IMR-90 (cell line): ENCODE data around the gene GNB1L. TPM values are rescaled to one million over a fixed set of nuclear protein-coding genes. Genes with fewer than 3 reads are reported as not detected.

ENCODE experiments used
- ATAC-seq: fragments of 200-7000 bp; cut with Tn5 transposase; 2 replicates; pipeline ENCODE4 v1.9.1; 2020; ENCODE audit warnings: low read depth, mild to moderate bottlenecking, moderate library complexity
- BruUV-seq: library from RNA; stranded (reverse); fragments of 400-500 nt; replicated peaks from 2 replicates; lab custom pipeline; 2021; lab: Mats Ljungman, UMichigan
- CTCF ChIA-PET: fragments of 300-600 bp; formaldehyde crosslinking; extraction: SDS; loops from one replicate; lab custom pipeline; 2021; ENCODE audit warnings: antibody characterized with exemption; lab: Yijun Ruan, JAX
- POLR2A ChIA-PET: fragments of 300-600 bp; sonication (Branson Sonifier 250); formaldehyde crosslinking; loops from one replicate; lab custom pipeline; 2022; ENCODE audit warnings: antibody characterized with exemption; ENCODE audit not compliant: unreplicated experiment; lab: Charles Lee
- DNase-seq: peaks from one replicate; pipeline ENCODE4 v3.0.0; 2013
- H2AFZ ChIP-seq: replicated peaks from 2 replicates; pipeline ENCODE3; 2013; ENCODE audit warnings: low read length, mild to moderate bottlenecking; ENCODE audit not compliant: poor library complexity
- H2AK5ac ChIP-seq: 2 replicates; pipeline ENCODE4 v1.6.1; 2013; ENCODE audit warnings: low read depth, low read length, inconsistent platforms
- H2AK9ac ChIP-seq: replicated peaks from 2 replicates; pipeline ENCODE3; 2013; ENCODE audit warnings: mild to moderate bottlenecking, low read depth, low read length, moderate library complexity; ENCODE audit not compliant: poor library complexity
- H2BK120ac ChIP-seq: 2 replicates; pipeline ENCODE4 v1.6.1; 2013; ENCODE audit warnings: low read depth, low read length, inconsistent platforms
- H2BK15ac ChIP-seq: 3 replicates; pipeline ENCODE4 v1.6.1; 2013; ENCODE audit warnings: low read depth, low read length, inconsistent platforms
- H2BK20ac ChIP-seq: 2 replicates; pipeline ENCODE4 v1.6.1; 2013; ENCODE audit warnings: low read depth, mild to moderate bottlenecking, inconsistent platforms, low read length, moderate library complexity
- H2BK5ac ChIP-seq: 2 replicates; pipeline ENCODE4 v1.6.1; 2013; ENCODE audit warnings: mild to moderate bottlenecking, low read depth, low read length, inconsistent platforms; ENCODE audit not compliant: poor library complexity, severe bottlenecking
- H3K14ac ChIP-seq: replicated peaks from 2 replicates; pipeline ENCODE4 v1.6.1; 2013; ENCODE audit warnings: low read depth, low read length, inconsistent platforms
- H3K18ac ChIP-seq: 2 replicates; pipeline ENCODE4 v1.6.1; 2013; ENCODE audit warnings: low read depth, low read length, control low read depth
- H3K23ac ChIP-seq: 2 replicates; pipeline ENCODE4 v1.6.1; 2013; ENCODE audit warnings: low read depth, low read length, inconsistent platforms
- H3K27ac ChIP-seq: 2 replicates; pipeline ENCODE4 v1.5.1; 2013; ENCODE audit warnings: mild to moderate bottlenecking, control low read depth, low read length; ENCODE audit not compliant: insufficient read depth
- H3K27me3 ChIP-seq: 2 replicates; pipeline ENCODE4 v1.6.1; 2013; ENCODE audit warnings: low read length; ENCODE audit not compliant: control insufficient read depth, insufficient read depth
- H3K36me3 ChIP-seq: 2 replicates; pipeline ENCODE4 v1.6.1; 2013; ENCODE audit warnings: low read length, mixed read lengths; ENCODE audit not compliant: control insufficient read depth, insufficient read depth
- H3K4ac ChIP-seq: 2 replicates; pipeline ENCODE4 v1.6.1; 2013; ENCODE audit warnings: low read depth, low read length, inconsistent platforms
- H3K4me1 ChIP-seq: 2 replicates; pipeline ENCODE4 v1.6.1; 2013; ENCODE audit warnings: low read length, mixed read lengths; ENCODE audit not compliant: control insufficient read depth, insufficient read depth
- H3K4me2 ChIP-seq: 2 replicates; pipeline ENCODE4 v1.6.1; 2013; ENCODE audit warnings: low read depth, mild to moderate bottlenecking, control low read depth, low read length, moderate library complexity
- H3K4me3 ChIP-seq: 2 replicates; pipeline ENCODE4 v1.5.1; 2013; ENCODE audit warnings: low read depth, mild to moderate bottlenecking, control low read depth, low read length, moderate library complexity; ENCODE audit not compliant: insufficient read depth
- H3K56ac ChIP-seq: 2 replicates; pipeline ENCODE4 v1.6.1; 2013; ENCODE audit warnings: low read length, inconsistent platforms; ENCODE audit not compliant: insufficient read depth; ENCODE audit errors: extremely low read depth
- H3K79me1 ChIP-seq, 2 experiments: 2 replicates each; pipeline ENCODE4 v1.6.1; 2013; ENCODE audit warnings: low read length in 2 of 2, inconsistent platforms in 1 of 2, low read depth in 1 of 2
- H3K9ac ChIP-seq: 2 replicates; pipeline ENCODE4 v1.6.1; 2013; ENCODE audit warnings: low read depth, low read length, control low read depth
- H3K9me1 ChIP-seq: 2 replicates; pipeline ENCODE4 v1.6.1; 2013; ENCODE audit warnings: low read length, inconsistent platforms; ENCODE audit not compliant: insufficient read depth
- H3K9me3 ChIP-seq: 2 replicates; pipeline ENCODE4 v1.6.1; 2013; ENCODE audit warnings: low read length; ENCODE audit not compliant: control insufficient read depth, insufficient read depth
- H4K20me1 ChIP-seq: 2 replicates; pipeline ENCODE4 v1.6.1; 2013; ENCODE audit warnings: low read length, inconsistent platforms; ENCODE audit not compliant: insufficient read depth
- H4K5ac ChIP-seq: 2 replicates; pipeline ENCODE4 v1.6.1; 2013; ENCODE audit warnings: mild to moderate bottlenecking, low read depth, low read length, control low read depth
- H4K8ac ChIP-seq, 2 experiments: 2 replicates each; pipeline ENCODE4 v1.6.1; 2013; ENCODE audit warnings: low read depth in 2 of 2, low read length in 2 of 2, control low read depth in 1 of 2, inconsistent platforms in 1 of 2
- H4K91ac ChIP-seq: 2 replicates; pipeline ENCODE4 v1.6.1; 2013; ENCODE audit warnings: low read depth, low read length, inconsistent platforms; ENCODE audit not compliant: insufficient read depth
- CEBPB ChIP-seq: IDR thresholded peaks from 2 replicates; pipeline ENCODE4 v1.6.1; 2012; ENCODE audit warnings: low read depth, low read length, improper control_type of control experiment
- CTCF ChIP-seq: conservative IDR thresholded peaks from 2 replicates; pipeline ENCODE4 v1.5.1; 2012; ENCODE audit warnings: mild to moderate bottlenecking, low read depth, low read length, improper control_type of control experiment
- FOS ChIP-seq: fragments of 150-350 bp; IDR thresholded peaks from 2 replicates; pipeline ENCODE4 v1.6.1; 2016; ENCODE audit warnings: low read depth, low read length
- MAFK ChIP-seq: IDR thresholded peaks from 2 replicates; pipeline ENCODE4 v1.6.1; 2012; ENCODE audit warnings: low read depth, low read length, improper control_type of control experiment
- NFE2L2 ChIP-seq: fragments of 150-350 bp; IDR thresholded peaks from 2 replicates; pipeline ENCODE4 v1.6.1; 2016; ENCODE audit warnings: low read depth, mild to moderate bottlenecking, low read length
- RAD21 ChIP-seq: IDR thresholded peaks from 2 replicates; pipeline ENCODE4 v1.6.1; 2012; ENCODE audit warnings: low read length, improper control_type of control experiment
- RCOR1 ChIP-seq: IDR thresholded peaks from 2 replicates; pipeline ENCODE4 v1.6.1; 2012; ENCODE audit warnings: mild to moderate bottlenecking, low read length, improper control_type of control experiment; ENCODE audit not compliant: insufficient replicate concordance
- RFX5 ChIP-seq: IDR thresholded peaks from 2 replicates; pipeline ENCODE4 v1.8.0; 2012; ENCODE audit warnings: low read depth, mild to moderate bottlenecking, low read length, moderate library complexity
- WGBS, 2 experiments: methylation state at CpG; one replicate each; pipeline versions ENCODE4 v1.1.5 to v1.1.7; 2013; ENCODE audit warnings: missing lambda C conversion rate in 2 of 2; ENCODE audit not compliant: insufficient read length in 1 of 2; ENCODE audit errors: extremely low coverage in 2 of 2; 5-methylcytosine and 5-hydroxymethylcytosine counted together
- dilution Hi-C: fragments of 300-500 bp; cut with HindIII; formaldehyde crosslinking; loops from one replicate; pipeline ENCODE4 v1.14.3; 2018; ENCODE audit warnings: low sequenced_read_pairs; ENCODE audit not compliant: unreplicated experiment
- in situ Hi-C: fragments of 300-500 bp; cut with MboI; formaldehyde crosslinking; loops from 3 replicates; pipeline ENCODE4 v1.14.3; 2019; ENCODE audit warnings: low sequenced_read_pairs, inconsistent platforms, mixed read lengths
- intact Hi-C: fragments of 100-400 bp; cut with micrococcal nuclease; formaldehyde crosslinking; loops from 2 replicates; pipeline ENCODE4 v1.10.0; 2022
- polyA plus RNA-seq, 3 experiments: library from polyadenylated mRNA; depleted of rRNA; stranded (reverse); fragments of >200 nt; gene quantifications; 2 replicates each; pipeline ENCODE4 v1.2.3, GENCODE V29; 2012; ENCODE audit warnings: low replicate concordance in 1 of 3
- total RNA-seq: library from RNA; depleted of rRNA; stranded (reverse); fragments of >200 nt; gene quantifications from 2 replicates; pipeline ENCODE4 v1.2.3, GENCODE V29; 2012
- TF ChIP-seq, protein P1 (sequence below): fragments of 150-350 bp; IDR thresholded peaks from 2 replicates; pipeline ENCODE4 v1.6.1; 2016; ENCODE audit warnings: low read depth, mild to moderate bottlenecking, low read length, moderate library complexity, borderline replicate concordance
- TF ChIP-seq, protein P2 (sequence below): fragments of 150-350 bp; IDR thresholded peaks from 2 replicates; pipeline ENCODE4 v1.6.1; 2017; ENCODE audit warnings: mild to moderate bottlenecking, antibody characterized with exemption, low read length, low read depth

The GNB1L gene
- total and polyA plus RNA-seq, 2 of the 4 experiments (the other 2 are of a cell fraction): 2.5 to 4.4 TPM

- TF ChIP-seq, protein P1, sequence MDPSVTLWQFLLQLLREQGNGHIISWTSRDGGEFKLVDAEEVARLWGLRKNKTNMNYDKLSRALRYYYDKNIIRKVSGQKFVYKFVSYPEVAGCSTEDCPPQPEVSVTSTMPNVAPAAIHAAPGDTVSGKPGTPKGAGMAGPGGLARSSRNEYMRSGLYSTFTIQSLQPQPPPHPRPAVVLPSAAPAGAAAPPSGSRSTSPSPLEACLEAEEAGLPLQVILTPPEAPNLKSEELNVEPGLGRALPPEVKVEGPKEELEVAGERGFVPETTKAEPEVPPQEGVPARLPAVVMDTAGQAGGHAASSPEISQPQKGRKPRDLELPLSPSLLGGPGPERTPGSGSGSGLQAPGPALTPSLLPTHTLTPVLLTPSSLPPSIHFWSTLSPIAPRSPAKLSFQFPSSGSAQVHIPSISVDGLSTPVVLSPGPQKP: no peak
These were observed 44.1 kb downstream of the GNB1L start (continued) for GRCh38 chr22:19810381-19811201.

DNA sequence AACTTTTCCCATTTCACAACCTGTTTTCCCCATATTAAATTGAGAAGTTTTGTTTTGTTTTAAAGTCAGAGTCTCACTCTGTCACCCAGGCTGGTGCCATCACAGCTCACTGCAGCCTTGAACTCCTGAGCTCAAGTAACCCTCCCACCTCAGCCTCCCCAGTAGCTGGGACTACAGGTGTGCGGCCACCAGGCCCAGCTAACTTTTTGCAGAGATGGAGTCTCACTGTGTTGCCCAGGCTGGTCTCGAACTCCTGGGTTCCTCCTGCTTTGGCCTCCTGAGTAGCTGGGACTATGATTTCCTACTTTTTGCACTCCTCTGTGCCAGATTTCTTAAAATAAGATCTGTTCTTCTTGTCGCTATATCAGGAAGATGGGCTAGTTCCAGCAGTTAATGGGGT, 44.9 kb downstream of the GNB1L start:
- no peak overlapping the region for H2BK120ac ChIP-seq
- H3K9me1 ChIP-seq: peaks cover 7% of the 10 kb centered on the region; the same call in 1 of the 2 replicates
- intact Hi-C loops: no loop called here
- no peak overlapping the region for H2AFZ ChIP-seq
- WGBS, 2 experiments: no CpG with 5 or more reads among the region's 3 CpGs
- DNase-seq: no peak
- no peak overlapping the region for H3K4ac ChIP-seq
- H2BK15ac ChIP-seq: no peak overlapping the region
- BruUV-seq: no TSS peak
- POLR2A ChIA-PET: no interaction called here
- no peaks in the 10 kb centered on the region for H3K27me3 ChIP-seq
- no peak overlapping the region for H4K91ac ChIP-seq
- no peak overlapping the region for H3K4me3 ChIP-seq
- H3K18ac ChIP-seq: no peak overlapping the region
- H3K4me1 ChIP-seq: peaks cover 14% of the 10 kb centered on the region
- no peak overlapping the region for H2AK5ac ChIP-seq
- H3K23ac ChIP-seq: no peak overlapping the region
- H3K4me2 ChIP-seq: no peak overlapping the region
- dilution Hi-C loops: no loop called here
- H4K5ac ChIP-seq: no peak overlapping the region
- no peak overlapping the region for H4K8ac ChIP-seq
- H3K27ac ChIP-seq: no peak overlapping the region
- CTCF ChIA-PET: no interaction called here
- no peak overlapping the region for H3K9ac ChIP-seq
- no peaks in the 10 kb centered on the region for H3K36me3 ChIP-seq
- no peak overlapping the region for H2AK9ac ChIP-seq
- H3K14ac ChIP-seq: no peak overlapping the region
- H4K20me1 ChIP-seq: 0 out of 2 replicates have a peak, but pooled peaks cover 5% of the 10 kb centered on the region
- no peaks in the 10 kb centered on the region for H3K79me1 ChIP-seq
- no peak overlapping the region for H2BK20ac ChIP-seq
- no peaks in the 10 kb centered on the region for H3K9me3 ChIP-seq
- no peak overlapping the region for H3K56ac ChIP-seq
- ATAC-seq: no peak
- in situ Hi-C loops: no loop called here
- no peak overlapping the region for H2BK5ac ChIP-seq
- TF ChIP-seq MAFK (no peak), RAD21 (no peak), CEBPB (no peak), NFE2L2 (no peak), RCOR1 (no peak), FOS (no peak), CTCF (no peak), RFX5 (no peak)
- TF ChIP-seq, protein P2, sequence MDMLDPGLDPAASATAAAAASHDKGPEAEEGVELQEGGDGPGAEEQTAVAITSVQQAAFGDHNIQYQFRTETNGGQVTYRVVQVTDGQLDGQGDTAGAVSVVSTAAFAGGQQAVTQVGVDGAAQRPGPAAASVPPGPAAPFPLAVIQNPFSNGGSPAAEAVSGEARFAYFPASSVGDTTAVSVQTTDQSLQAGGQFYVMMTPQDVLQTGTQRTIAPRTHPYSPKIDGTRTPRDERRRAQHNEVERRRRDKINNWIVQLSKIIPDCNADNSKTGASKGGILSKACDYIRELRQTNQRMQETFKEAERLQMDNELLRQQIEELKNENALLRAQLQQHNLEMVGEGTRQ: no peak
- TF ChIP-seq, protein P1: no peak
